Activated CD8-positive, alpha-beta memory T cell treated with anti-CD3 and anti-CD28 coated beads, Interleukin-2, amount 50 U/mL, for 48 hours (primary cell): ENCODE measurements around the gene CHCHD6.

Experiments
- DNase-seq: peaks from one replicate; pipeline ENCODE4 v3.0.0-alpha.2; 2020

CHCHD6 gene

DNA sequence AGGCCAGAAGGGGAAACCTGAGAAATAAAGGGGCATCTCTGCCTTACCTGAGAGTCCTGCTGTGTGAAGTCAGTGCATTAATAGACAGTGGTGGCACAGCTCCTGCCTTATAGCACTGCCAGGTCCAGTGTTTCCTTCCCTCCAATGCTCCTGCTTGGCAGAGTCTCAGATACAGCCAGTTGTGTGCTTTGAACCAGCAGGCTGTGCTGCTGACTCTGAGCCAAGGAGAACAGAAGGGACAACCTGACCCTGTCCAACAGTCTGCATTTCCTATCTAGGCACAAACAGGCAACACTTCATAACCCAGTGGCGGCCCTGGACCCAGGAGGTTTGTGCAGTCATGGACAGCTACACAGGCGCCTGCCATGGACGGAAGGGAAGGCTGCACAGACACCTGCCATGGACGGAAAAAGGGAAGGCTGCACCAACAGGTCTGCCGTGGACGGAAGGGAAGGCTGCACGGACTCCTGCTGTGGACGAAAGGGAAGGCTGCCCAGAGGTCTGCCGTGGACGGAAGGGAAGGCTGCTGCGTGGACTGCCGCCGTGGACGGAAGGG, 245.0 kb downstream of the CHCHD6 start:
- no peak for DNase-seq

DNA sequence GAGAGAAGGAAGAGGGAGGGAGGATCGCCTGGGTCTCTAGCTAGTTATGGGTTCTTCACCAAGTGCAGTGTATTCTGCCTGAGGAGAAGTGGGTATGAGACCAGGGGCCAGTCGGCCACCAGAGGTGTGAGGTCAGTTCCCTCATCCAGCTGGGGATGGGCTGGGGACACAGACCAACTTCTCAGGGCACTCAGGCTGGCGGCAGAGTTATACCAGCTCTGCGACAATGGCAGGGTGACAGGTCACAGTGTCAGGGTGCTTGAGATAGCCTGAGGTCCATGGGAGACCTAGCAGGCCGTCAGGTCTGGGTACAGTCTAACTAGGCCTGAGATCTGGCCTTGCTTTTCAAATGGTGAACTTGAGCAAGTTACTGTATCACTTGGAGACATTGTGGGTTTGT, 247.5 kb downstream of the CHCHD6 start:
- DNase-seq: no peak

DNA sequence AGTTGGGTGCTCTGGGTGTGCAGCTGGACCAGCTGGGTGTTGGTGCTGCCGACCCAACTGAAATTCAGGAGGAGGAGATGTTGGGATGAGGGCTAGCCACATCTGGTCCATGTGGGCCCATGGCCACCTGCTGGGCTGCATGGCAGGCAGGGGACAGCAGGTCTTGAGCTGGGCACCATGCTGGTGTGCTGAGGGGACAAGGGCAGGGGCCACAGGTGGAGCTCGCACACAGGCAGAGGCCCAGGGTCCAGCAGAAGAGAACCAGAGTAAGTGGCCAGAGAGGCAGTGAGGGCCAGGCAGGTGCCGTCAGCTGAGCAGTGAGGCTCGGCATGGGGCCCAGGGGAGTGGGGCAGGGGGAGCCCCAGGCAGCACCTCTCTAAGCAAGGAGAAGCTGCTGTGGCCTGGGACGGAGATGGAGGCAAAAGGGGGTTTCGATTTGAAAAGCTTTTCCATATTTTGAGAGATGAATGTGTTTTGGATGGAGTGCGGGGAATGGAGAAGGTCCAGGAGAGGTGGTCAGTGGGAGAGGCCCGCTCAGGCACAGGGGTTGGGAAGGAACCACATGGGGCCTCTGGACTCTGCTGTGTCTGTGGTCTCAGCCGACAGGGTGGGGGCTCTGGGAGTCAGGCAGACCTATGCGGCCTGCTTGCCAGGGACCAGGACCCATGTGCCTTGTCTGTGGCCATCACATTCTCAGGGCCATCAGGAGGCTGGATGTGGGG, 248.4 kb downstream of the CHCHD6 start:
- DNase-seq: no peak

DNA sequence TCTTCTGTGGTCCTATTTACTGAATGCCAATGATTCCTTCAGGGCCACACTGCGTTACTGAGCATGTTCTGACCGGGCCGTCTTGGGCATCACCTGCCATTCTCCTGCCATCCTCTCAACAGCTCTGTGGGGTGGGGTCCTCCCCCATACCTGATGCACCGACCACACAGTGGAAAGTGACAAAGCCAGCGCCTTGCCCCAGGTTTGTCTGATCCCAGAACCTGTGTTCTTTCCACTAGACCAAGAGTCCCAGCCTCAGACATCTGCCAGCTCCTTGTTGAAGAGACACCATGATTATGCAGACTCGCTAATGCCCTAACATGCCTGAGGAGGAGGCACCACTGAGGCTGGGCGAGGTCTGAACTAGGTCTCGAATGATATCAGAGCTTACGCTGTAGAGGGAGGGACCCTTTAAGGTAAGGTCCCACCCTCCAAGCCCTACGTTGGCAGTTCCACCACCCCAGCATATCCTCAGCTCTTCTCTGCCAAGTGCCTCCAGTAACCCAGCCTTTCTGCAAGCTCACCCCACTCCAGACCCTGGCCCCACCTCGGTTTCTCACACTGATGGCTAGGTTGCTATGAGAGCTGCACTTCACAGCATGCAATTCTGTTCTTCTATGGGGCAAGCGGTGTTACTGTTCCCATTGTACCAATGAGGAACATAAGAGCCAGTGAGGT, 249.1 kb downstream of the CHCHD6 start:
- no peak for DNase-seq

DNA sequence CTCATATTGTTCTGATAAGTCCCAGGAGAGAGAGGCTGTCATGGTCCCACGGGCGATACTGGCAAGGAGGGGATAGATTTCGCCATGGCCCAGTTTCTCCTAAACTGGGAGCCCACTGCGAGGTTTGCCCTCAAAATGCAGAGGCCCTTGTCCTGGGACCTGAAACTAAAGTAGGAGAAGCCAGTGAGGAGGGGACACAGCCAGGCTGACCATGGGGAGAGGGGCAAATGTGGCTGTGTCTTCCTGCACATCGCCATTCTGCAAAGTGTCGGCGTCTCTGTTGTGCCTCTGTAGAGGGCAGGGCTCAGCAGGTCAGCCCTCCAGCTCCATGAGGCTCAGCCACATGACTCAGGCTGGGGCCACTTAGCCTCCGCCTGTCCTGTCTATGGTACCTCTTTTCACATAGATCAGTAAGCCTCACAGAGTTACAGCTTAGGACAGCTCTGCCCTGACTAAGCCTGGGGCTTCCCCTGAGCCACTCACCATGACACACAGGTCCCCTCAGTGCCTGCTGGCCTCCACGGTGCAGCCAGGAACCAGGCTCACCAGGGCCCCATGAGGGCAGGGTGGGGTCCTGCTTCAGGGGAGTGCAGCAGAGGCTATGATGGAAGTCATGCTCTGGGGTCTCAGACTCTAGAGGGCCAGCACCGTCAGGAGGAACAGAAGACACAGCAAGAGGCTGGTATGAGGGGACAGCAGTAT, 250.3 kb downstream of the CHCHD6 start:
- no peak for DNase-seq

DNA sequence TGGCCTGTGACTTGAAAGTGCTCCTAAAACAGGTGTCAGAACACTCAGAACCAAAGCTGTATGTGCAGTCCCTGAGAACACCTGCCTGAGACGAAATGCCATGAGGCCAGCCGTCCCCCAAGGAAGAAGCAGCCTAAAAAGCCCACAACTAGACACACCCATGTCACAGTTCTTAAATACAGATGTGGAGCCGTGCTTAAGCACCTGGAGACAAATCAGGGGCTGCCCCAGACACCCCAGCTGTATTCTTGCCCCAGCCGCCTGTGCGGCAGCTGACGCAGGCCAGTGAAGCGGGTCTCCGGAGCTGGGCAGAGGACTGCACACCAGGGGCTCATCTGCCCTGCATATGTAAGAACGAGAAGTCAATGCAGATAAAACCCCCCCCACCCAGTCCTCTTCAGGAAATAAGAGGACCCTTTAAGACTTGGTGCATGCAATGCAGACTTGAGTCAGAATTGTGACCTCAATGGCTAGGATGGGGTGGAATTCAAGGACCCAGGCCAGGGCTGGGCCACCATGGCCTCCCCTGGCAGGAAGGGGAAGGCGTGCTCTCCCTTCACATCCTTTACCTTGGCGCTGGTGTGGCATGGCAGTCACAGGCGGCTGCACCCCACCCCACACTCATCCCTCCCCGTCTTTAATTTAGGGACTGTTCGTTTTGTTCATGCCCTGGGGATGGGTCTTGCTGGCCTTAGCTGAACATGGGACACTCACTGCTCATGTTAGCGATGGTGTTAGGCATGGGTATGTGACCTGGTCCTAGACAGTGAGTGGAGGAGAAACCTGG, 251.2 kb downstream of the CHCHD6 start:
- DNase-seq: no peak

DNA sequence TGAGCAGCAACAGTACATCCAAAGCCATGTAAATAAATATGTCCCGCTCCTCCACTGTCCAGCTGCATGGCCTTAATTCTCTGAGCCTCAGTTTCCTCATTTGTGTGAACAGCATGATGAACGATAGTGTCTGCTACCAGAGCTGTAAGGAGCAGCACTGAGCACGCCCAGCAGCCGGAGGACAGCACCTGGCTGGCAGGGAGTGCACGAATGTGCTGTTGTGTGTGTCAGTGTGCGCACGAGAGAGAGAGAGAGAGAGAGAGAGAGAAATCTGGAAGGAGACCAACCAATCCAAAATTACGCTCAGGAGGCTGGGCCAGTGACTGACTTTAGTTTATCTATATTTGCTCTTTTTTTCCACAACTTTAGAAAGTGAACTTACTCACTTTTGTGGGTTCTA, 252.3 kb downstream of the CHCHD6 start:
- DNase-seq: no peak

DNA sequence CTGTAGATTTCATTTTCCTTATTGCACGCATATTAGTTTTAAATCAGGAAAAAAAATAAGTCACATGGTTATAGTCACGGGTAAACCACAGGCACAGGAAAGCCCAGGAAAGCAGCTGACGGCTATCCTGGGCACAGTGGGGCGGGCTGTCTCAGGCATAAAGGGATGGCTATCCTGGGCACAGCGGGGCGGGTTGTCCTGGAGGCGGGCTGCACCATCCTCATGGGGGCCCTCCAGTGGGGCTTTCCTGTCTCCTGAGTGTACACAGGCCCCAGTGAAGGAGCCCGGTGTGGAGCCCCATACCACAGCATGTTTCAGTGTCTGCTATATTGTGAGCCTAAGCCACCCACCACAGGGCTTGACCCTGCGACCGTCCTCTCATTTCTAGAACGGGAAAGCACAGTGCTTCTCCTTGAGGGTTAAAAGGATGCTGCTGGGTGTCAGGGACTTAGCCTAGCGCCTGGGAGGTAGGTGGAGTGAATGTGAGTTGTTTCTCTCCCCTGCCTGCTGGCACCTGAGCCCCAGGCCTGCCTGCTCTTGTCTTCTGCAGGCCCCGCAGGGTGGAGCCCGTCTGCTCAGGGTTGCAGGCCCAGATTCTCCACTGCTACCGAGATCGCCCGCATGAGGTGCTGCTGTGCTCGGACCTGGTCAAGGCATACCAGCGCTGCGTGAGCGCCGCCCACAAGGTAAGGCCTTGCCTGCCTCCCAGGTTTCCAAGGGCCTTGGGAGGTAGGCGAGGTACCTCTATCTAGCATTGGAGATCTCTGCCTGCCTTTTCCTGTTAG, 253.0 kb downstream of the CHCHD6 start:
- DNase-seq: no peak

DNA sequence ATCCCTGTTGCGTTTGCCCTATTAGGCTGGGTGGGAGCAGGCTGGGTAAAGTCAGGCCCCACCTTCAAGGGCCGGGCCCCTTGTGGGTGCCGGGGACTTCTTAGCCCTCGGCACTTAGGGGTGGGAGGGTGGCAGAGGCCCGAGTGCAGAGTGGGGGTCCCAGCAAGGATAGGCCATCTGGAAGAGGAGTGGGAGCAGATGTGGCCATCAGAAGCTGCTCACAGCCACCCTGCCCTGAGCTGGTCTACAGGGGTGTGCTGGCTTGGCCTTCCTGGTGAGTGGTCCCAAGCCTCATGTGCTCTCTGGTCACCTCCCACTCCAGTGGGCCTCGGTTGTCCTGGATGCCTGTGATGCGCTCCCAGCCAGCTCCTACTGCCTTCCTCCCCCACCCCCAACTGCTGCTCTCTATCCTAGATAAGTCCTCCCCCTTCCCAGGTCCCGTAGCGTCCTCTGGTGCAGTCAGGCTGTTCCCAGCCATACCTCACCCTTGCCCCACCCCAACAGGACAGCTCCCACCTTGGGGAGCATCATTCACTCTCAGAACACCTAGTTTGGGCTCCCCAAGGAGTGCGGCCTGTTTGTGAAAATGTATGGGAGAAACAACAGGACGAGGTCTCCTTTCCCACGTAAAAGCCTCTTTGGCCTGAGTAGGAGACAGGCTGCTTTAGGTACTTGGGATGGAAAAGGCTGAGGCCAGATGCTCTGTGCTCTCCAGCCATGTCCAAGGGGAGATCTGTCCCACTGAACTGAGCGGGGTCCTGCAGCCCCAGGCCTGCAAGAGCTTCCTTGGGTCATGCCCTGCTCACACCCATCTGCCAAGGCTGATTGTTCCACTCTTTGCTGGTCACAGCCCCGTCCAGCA, 254.0 kb downstream of the CHCHD6 start:
- no peak for DNase-seq

DNA sequence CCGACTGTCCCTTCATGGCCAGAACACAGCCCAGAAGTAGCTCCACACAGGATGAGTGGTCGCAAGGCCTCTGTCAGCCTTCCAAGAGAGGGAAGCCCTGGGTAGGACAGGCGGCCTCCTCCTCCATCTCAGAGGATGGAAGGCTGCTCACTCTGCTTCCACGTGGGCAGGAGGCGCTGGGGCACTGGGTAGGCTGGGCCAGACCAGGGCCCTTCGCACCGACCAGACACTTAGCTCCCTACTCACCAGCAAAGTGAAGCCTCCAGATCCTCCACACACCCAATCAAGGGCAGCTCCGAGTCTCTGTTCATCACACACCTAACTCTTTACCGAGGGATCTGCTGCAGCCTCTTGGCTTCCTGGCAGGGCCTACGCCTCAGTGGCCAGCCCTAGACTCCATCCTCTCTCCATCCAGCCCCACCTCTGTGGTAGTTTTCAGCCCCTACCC, 254.6 kb downstream of the CHCHD6 start:
- no peak for DNase-seq

DNA sequence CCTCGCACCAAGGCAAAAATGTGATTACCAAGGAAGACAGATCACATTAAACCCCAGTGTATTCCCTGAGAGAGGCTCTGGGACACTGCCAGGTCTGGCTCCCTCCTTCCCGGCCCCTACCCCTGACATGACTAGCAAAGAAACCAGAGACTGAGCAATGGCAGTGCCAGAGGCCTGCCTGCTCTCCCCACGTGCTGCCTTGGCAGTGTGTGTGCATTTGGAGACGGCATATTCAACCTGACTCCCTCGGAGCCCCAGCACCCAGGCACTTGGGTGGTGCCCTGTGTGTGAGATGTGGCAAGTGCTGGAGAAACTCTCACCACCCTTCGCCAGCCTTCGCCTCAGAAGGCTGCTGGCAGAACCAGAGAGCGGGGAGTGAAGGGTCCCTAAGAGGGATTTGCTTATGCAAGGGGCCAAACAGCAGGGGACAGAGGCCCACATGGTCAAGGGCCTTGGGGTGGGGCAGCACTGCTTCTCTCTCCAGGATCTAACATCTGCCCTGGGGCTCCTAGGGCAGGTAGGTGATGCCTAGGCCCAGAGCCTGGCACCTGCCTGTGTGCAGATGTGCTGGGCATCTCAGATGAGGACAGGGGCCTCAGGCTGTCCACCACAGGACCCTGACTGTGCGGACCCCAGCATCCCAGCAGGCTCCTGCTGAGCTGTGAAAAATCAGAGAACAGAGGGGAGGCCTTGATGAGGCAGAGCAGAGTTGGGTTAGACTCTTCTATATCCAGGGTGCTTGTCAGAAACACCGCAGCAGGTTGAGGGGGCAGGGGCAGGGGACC, 255.3 kb downstream of the CHCHD6 start:
- DNase-seq: no peak

DNA sequence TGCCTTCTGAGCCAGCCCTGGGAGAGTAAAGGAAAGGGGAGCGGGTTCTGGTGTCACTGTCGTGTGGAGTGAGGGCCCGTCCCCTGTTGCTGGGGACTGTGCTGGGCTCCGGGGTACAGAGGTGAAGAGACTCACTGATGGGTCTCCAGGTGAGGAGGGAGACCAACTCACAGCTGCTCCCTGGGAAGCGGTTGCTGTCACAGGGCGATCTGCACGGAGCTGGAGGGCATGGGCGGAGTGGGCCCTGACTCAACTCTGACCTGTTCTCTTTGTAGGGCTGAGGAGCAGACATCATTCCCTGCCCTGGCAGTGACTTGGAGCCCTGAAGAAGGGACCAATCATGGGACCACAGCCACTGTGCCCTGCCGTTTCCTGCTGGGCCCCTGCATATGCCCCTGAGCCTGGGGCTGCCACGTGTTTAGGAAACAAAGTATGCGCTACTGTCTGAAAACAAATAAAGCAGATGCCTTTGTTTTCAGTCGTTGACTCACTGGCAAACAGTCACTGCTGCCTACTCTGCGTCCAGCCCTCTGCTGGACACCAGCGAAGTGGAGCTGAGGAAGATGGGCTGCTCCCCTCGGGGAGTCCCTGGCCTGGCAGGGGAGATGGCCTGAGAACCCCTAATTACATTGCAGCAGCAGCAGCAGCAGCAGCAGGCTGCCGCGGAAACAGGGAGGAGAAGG, 256.0 kb downstream of the CHCHD6 start:
- DNase-seq: no peak

DNA sequence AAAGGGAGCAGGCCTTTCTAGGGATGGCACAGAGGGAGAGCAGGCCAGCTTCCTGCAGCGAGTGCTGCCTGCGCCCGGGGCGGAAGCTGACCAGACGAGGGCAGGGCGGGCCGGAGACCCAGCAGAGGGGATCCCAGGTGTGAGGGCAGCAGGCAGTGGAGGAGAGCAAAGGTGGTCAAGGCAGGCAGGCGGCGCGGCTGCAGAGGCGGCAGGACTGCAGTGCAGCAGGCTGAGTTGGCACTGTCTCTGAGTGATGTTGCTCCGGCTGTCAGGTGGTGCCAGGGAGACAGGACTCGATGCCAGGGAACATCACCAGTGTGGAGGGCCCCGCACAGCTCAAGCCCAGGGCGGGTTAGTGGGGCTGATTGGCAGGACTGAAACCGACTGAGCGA, 256.6 kb downstream of the CHCHD6 start:
- no peak for DNase-seq

DNA sequence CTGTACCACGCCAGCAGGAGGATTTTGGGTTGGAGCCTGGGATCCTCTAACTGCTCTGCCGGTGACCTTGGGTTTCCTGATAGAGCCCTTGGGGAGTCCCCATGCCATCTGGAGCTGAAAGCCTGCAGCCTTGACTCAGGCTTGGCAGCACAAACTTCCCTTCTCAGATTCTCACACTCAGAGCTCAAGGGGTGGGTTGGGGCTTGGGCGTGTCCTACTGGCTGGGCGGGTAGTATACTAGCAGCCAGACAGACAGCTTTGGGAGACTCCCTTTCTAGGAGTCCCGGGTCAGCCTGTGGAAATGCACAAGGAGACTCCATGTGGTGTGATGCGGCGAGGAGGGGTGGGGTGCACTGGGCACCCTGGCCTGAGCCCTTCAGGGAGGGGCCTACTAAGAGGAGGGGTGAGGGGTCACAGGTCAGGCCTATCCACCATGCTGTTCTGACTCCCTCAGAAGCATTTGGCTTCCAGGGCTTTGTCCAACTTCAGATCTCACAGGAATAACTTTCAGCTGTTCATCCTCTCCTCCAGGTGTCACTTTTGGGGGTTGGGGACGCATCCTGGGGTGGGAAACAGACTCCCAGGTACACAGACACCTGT, 257.3 kb downstream of the CHCHD6 start:
- DNase-seq: no peak

DNA sequence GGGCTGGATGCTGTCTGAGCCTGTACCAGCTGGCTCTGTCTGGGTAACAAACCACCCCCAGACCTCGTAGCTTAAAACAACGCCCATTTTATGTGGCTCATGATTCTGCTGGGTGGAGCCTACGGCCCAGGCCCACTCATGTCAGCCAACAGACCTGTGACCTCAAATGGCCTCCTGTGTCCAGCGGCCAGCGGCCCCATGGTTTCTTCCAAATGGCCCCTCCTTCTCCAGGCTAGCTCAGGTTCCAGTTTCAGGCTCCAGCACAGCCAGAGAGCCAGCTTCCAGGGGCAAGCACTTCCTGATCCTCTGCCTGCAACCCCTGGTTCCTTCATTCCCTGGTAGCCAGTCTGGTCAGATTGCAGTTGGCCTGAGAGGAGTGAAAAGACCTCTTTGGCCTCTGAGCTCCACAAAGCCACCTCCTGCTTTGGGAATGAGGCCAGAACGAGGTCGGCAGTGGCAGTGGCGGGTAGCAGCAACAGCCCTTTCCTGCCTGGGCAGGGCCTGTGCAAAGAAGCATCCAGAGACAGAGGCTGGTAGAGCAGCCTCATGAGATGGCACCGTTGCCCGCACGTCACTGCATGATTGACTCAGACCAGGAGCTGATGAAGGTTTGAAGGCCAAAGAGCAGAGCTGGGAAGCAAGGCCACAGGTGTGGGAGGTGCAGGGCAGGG, 257.9 kb downstream of the CHCHD6 start:
- DNase-seq: no peak

DNA sequence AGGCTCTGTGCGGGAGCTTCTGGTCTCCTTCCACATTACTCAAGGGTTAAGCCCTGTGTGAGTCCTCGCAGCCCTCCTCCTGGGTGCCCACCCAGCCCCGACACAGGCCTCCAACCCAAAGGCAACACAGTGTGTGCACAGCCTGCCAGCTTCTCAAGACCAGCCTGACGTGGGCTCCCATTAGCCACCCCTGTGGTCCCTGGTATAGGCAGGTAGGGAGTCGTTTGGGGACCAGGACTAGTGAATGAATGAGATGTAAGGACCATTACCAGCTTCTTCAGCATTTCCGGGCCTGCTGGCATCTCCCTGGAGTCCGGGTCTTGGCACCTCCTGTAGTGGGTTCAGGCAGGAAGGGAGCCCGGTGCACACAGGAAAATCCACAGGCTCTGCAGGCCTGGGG, 258.7 kb downstream of the CHCHD6 start:
- no peak for DNase-seq

DNA sequence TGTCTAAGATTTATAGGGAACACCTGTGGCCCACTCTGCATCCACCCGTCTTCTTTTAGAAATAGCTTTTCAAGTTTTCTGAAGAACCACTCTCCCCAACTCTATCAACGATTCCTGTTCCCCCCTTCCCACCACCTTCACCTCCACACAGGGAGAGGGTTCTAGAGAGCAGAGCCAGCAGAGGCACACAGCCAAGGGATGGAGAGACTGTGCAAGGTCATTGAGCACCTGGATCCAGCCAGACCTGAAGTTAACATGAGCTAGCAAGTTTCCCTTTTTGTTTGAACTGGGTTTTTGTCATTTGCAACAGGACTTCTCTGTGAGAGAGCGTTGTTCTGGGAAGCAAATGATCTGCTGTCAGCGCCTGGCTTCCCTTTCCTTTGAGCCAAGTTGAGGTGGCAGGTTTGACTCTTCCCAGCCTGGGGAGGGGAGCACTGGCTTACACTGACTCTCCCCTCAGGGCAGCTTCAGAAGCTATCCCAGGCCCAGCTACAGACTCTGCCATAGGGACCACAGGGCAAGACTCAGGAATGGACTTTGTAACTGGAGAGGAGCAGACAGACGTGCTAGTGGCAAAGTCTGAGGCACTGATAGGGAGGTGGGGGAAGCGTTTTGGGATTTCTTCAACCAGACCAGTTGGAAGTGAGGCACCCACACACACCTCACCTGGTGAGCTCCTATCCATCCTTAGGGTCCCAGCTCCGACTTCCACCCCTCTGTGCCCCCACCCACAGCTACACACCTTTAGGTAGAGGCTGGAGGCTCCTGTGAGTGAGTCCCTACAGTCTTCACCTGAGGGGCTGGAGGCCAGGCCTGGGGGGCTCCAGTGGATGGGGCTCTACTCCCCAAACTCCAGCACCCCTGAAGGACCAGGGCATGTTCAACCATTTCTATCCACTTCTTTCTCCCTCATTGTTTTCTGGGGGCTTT, 259.5 kb downstream of the CHCHD6 start:
- no peak for DNase-seq
